Stimulated activated CD4-positive, alpha-beta T cell treated with anti-CD3 and anti-CD28 coated beads, Interleukin-4, amount 100 ng/mL, for 48 hours (primary cell): Measurements from ENCODE around the gene JPH3.
A peak's percentile ranks its signal among the peaks of the same experiment; 100 is the strongest.

Source experiments
- DNase-seq, 2 donors: peaks; one replicate each; pipeline ENCODE4 v3.0.0-alpha.2; 2020; ENCODE audit warnings: low read depth in 2 of 2

Gene JPH3

GRCh38 chr16:87602001-87602775 lies at the start of gene JPH3:
TSS of gene JPH3 (plus strand) at chr16:87602508. CDS start at chr16:87603147, 639 bp downstream.
- DNase-seq, result no peak

GRCh38 chr16:87552772-87553573 lies 49.3 kb upstream of the JPH3 start:
- DNase-seq, result no peak

GRCh38 chr16:87554754-87555427 lies 47.4 kb upstream of the JPH3 start:
- no peak for DNase-seq

- DNase-seq, result no peak
Measured at GRCh38 chr16:87555647-87556046, 46.7 kb upstream of the JPH3 start.

GRCh38 chr16:87556941-87557459 lies 45.3 kb upstream of the JPH3 start:
- no peak for DNase-seq

- no peak for DNase-seq
Measured at GRCh38 chr16:87558682-87559081, 43.6 kb upstream of the JPH3 start.

- DNase-seq, result no peak
Measured at GRCh38 chr16:87559945-87560344, 42.4 kb upstream of the JPH3 start.

- DNase-seq, result peak in 1 of 2 donors; percentile 41
Measured at GRCh38 chr16:87560428-87561199, 41.7 kb upstream of the JPH3 start.

GRCh38 chr16:87561200-87562105 lies 40.9 kb upstream of the JPH3 start:
- DNase-seq, result no peak

- no peak for DNase-seq
Measured at GRCh38 chr16:87562201-87562600, 40.1 kb upstream of the JPH3 start.

- DNase-seq, result no peak
Measured at GRCh38 chr16:87563022-87563421, 39.3 kb upstream of the JPH3 start.

- no peak for DNase-seq
Measured at GRCh38 chr16:87563714-87564523, 38.4 kb upstream of the JPH3 start.

- no peak for DNase-seq
Measured at GRCh38 chr16:87564524-87564778, 37.9 kb upstream of the JPH3 start.

- no peak for DNase-seq
Measured at GRCh38 chr16:87569601-87570571, 32.4 kb upstream of the JPH3 start.

GRCh38 chr16:87570572-87570937 lies 31.8 kb upstream of the JPH3 start:
- DNase-seq, result no peak

GRCh38 chr16:87570938-87571867 lies 31.1 kb upstream of the JPH3 start:
- DNase-seq, result peak; percentile 11

GRCh38 chr16:87571868-87572244 lies 30.5 kb upstream of the JPH3 start:
- no peak for DNase-seq

- DNase-seq, result no peak
Measured at GRCh38 chr16:87572959-87573358, 29.3 kb upstream of the JPH3 start.
